Transverse colon (tissue), 4 donors: Measurements from ENCODE around the gene RERE. TPM values are rescaled to one million over a fixed set of nuclear protein-coding genes. Genes with fewer than 3 reads are reported as not detected.

Experiments
- DNase-seq: peaks from one replicate; pipeline ENCODE4 v3.0.0-alpha.2; 2019
- H3K27ac ChIP-seq, 4 donors: fragments of 200-600 bp; sonication (generic); 2 replicates each; pipeline ENCODE4 v1.5.1; 2016 to 2018; ENCODE audit warnings: inconsistent platforms in 4 of 4
- H3K27me3 ChIP-seq: fragments of 200-600 bp; sonication (generic); 2 replicates; pipeline ENCODE4 v1.5.1; 2017; ENCODE audit warnings: inconsistent platforms
- H3K36me3 ChIP-seq, 4 donors: fragments of 200-600 bp; sonication (generic); 2 replicates each; pipeline ENCODE4 v1.5.1; 2017 to 2019; ENCODE audit warnings: inconsistent platforms in 4 of 4
- H3K4me1 ChIP-seq, 4 donors: fragments of 200-600 bp; sonication (generic); 2 replicates each; pipeline ENCODE4 v1.5.1; 2017 to 2020; ENCODE audit warnings: inconsistent platforms in 4 of 4
- H3K4me3 ChIP-seq, 4 donors: fragments of 200-600 bp; sonication (generic); 1 replicate in 1 of 4; 2 replicates in 3 of 4; pipeline versions ENCODE4 v1.5.1 to v1.6.1; 2017 to 2019; ENCODE audit warnings: inconsistent platforms in 4 of 4
- H3K9me3 ChIP-seq, 2 donors: fragments of 200-600 bp; sonication (generic); 2 replicates each; pipeline ENCODE4 v1.5.1; 2017 to 2019; ENCODE audit warnings: inconsistent platforms in 2 of 2
- CTCF ChIP-seq, 5 experiments: fragments of 200-600 bp in 3 of 5; fragments of 450-650 bp in 2 of 5; sonication (generic) in 3 of 5; IDR thresholded peaks; 1 replicate in 2 of 5; 2 replicates in 3 of 5; pipeline ENCODE4 v1.5.1; 2016 to 2017; ENCODE audit warnings: antibody characterized with exemption in 5 of 5, inconsistent platforms in 3 of 5, mild to moderate bottlenecking in 2 of 5, moderate library complexity in 1 of 5
- EP300 ChIP-seq: sonication (generic); formaldehyde crosslinking; IDR thresholded peaks from one replicate; pipeline ENCODE4 v1.6.1; 2017; ENCODE audit warnings: antibody characterized with exemption, low read depth
- POLR2A ChIP-seq: fragments of 450-650 bp; IDR thresholded peaks from one replicate; pipeline ENCODE4 v1.6.1; 2016; ENCODE audit warnings: antibody characterized with exemption, mild to moderate bottlenecking, moderate library complexity
- POLR2AphosphoS5 ChIP-seq, 3 donors: sonication (generic); formaldehyde crosslinking; IDR thresholded peaks; one replicate each; pipeline ENCODE4 v1.6.1; 2016; ENCODE audit warnings: antibody characterized with exemption in 3 of 3
- WGBS, 2 donors: methylation state at CpG; one replicate each; pipeline ENCODE4 v1.1.5; 2018; ENCODE audit warnings: low coverage in 1 of 2; 5-methylcytosine and 5-hydroxymethylcytosine counted together
- in situ Hi-C, 4 donors: fragments of 200-750 bp; cut with MboI; loops; one replicate each; pipeline versions ENCODE4 v1.15.0 to v1.15.1; 2017; ENCODE audit warnings: low sequenced_read_pairs in 3 of 4, low pct_ligation_motif_present in 1 of 4, low pct_unique_long_range_greater_than_20kb in 1 of 4
- intact Hi-C: fragments of 100-400 bp; cut with DNase I; formaldehyde crosslinking; loops from one replicate; pipeline ENCODE4 v1.15.1; 2023; ENCODE audit warnings: low total_unique reads
- total RNA-seq, 4 donors: library from RNA; depleted of rRNA; stranded (reverse); fragments of >200 nt; gene quantifications; one replicate each; pipeline ENCODE4 v1.1.0, GENCODE V29; 2016

The RERE gene
- total RNA-seq, 4 donors from 2014 or later: 80.3 to 657 (median 105) TPM

- peaks cover 2 to 66% (median 28%) of the 10 kb centered on the region in 4 donors for H3K36me3 ChIP-seq
- in situ Hi-C loops (no loop called here), intact Hi-C loops (no loop called here)
- H3K4me3 ChIP-seq: no peak overlapping the region
- 94% methylated on average over 45 of the region's 46 CpGs; no CpG with 5 or more reads in 1 of the 2 donors for WGBS, 2 donors
- TF ChIP-seq POLR2A: no peak
- TF ChIP-seq CTCF (IDR thresholded peaks at IDR 0.05): no peak
- no peak for TF ChIP-seq EP300
- TF ChIP-seq POLR2AphosphoS5 (IDR thresholded peaks at IDR 0.05): no peak
- H3K27me3 ChIP-seq: no peaks in the 10 kb centered on the region
- H3K27ac ChIP-seq: no peak overlapping the region
- H3K9me3 ChIP-seq: no peaks in the 10 kb centered on the region
- no peak for DNase-seq
- H3K4me1 ChIP-seq: peaks cover 2 to 4% (median 2%) of the 10 kb centered on the region in 4 donors
Observed at GRCh38 chr1:8358241-8358896, 459.1 kb downstream of the RERE start.

- Histone ChIP-seq H3K4me3 (no peak overlapping the region), H3K27me3 (no peaks in the 10 kb centered on the region), H3K9me3 (no peaks in the 10 kb centered on the region), H3K36me3 (peaks cover 2 to 66% (median 28%) of the 10 kb centered on the region in 4 donors), H3K27ac (peak overlapping the region in 1 of 4 donors; percentile 52), H3K4me1 (peaks cover 0 to 8% (median 0%) of the 10 kb centered on the region in 4 donors)
- in situ Hi-C loops: no loop called here
- no peak for DNase-seq
- TF ChIP-seq POLR2AphosphoS5 (IDR thresholded peaks at IDR 0.05) (no peak), CTCF (IDR thresholded peaks at IDR 0.05) (no peak), POLR2A (no peak), EP300 (no peak)
- 79 to 80% methylated on average over 1 to 10 of the region's 14 CpGs for WGBS, 2 donors
- intact Hi-C loops: no loop called here
Observed at GRCh38 chr1:8357329-8358101, 459.9 kb downstream of the RERE start.

- TF ChIP-seq EP300 (no peak), CTCF (IDR thresholded peaks at IDR 0.05) (no peak), POLR2A (no peak), POLR2AphosphoS5 (IDR thresholded peaks at IDR 0.05) (no peak)
- no peaks in the 10 kb centered on the region for H3K9me3 ChIP-seq
- no peaks in the 10 kb centered on the region for H3K27me3 ChIP-seq
- H3K4me3 ChIP-seq: no peak overlapping the region
- peak overlapping the region in 1 of 4 donors; percentile 52 for H3K27ac ChIP-seq
- peaks cover 0 to 12% (median 0%) of the 10 kb centered on the region in 4 donors for H3K4me1 ChIP-seq
- WGBS, 2 donors: 91 to 95% methylated on average over 8 to 27 of the region's 27 CpGs
- no peak for DNase-seq
- in situ Hi-C loops (no loop called here), intact Hi-C loops (no loop called here)
- peaks cover 2 to 56% (median 23%) of the 10 kb centered on the region in 4 donors for H3K36me3 ChIP-seq
Observed at GRCh38 chr1:8356256-8357209, 460.9 kb downstream of the RERE start.
